Ishikawa (cell line): Measurements from ENCODE around the gene S100G.

Experiments used
- CEBPB ChIP-seq: IDR thresholded peaks from 2 replicates; pipeline ENCODE4 v1.6.1; 2012
- CREB1 ChIP-seq: IDR thresholded peaks from 2 replicates; pipeline ENCODE4 v1.6.1; 2012; ENCODE audit warnings: low read depth
- EGR1 ChIP-seq: IDR thresholded peaks from 2 replicates; pipeline ENCODE4 v1.6.1; 2012
- EP300 ChIP-seq: IDR thresholded peaks from 2 replicates; pipeline ENCODE4 v1.6.1; 2012; ENCODE audit warnings: borderline replicate concordance
- FOXM1 ChIP-seq: IDR thresholded peaks from 2 replicates; pipeline ENCODE4 v1.6.1; 2012; ENCODE audit warnings: low read depth, borderline replicate concordance
- NFIC ChIP-seq: IDR thresholded peaks from 2 replicates; pipeline ENCODE4 v1.6.1; 2012
- RAD21 ChIP-seq: IDR thresholded peaks from 2 replicates; pipeline ENCODE4 v1.6.1; 2012; ENCODE audit warnings: low read depth
- REST ChIP-seq: IDR thresholded peaks from 2 replicates; pipeline ENCODE4 v1.6.1; 2012; ENCODE audit warnings: low read depth, mild to moderate bottlenecking
- TAF1 ChIP-seq: IDR thresholded peaks from 2 replicates; pipeline ENCODE4 v1.6.1; 2012; ENCODE audit warnings: low read depth, mild to moderate bottlenecking
- TCF12 ChIP-seq: IDR thresholded peaks from 2 replicates; pipeline ENCODE4 v1.6.1; 2012; ENCODE audit warnings: low read depth
- TEAD4 ChIP-seq: IDR thresholded peaks from 2 replicates; pipeline ENCODE4 v1.6.1; 2012
- USF1 ChIP-seq: IDR thresholded peaks from 2 replicates; pipeline ENCODE4 v1.6.1; 2012
- YY1 ChIP-seq: IDR thresholded peaks from 2 replicates; pipeline ENCODE4 v1.6.1; 2012; ENCODE audit warnings: low read depth
- ZBTB7A ChIP-seq: IDR thresholded peaks from 2 replicates; pipeline ENCODE4 v1.6.1; 2012; ENCODE audit warnings: low read depth
- TF ChIP-seq, protein P1 (sequence below): IDR thresholded peaks from 2 replicates; pipeline ENCODE4 v1.6.1; 2012

Gene S100G

GRCh38 chrX:16628946-16629595 is 20.9 kb upstream of the S100G start:
- TF ChIP-seq EGR1, result no peak
- TF ChIP-seq FOXM1, result no peak
- no peak for TF ChIP-seq REST
- TF ChIP-seq CREB1, result no peak
- TF ChIP-seq RAD21, result no peak
- TF ChIP-seq TCF12, result no peak

DNA sequence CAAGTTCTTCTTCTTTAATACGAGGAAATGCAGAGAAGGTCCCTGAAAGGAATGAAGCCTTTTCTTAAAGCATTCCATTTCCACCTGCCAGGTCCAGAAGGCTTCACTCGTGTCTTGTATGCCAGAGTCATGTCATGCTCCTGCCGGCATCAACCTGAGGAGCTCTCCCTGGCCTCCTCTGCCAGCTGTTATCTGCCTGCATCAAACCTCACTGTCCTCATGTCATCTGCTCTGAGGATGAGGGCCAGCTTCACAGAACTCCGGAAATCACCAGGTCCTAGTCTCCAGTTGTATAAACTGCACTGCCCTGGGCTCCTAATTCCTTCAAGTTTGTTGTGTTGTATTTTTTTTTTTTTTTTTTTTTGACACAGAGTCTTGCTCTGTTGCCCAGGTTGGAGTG is 20.0 kb upstream of the S100G start:
- TF ChIP-seq NFIC, result no peak
- TF ChIP-seq, protein P1, sequence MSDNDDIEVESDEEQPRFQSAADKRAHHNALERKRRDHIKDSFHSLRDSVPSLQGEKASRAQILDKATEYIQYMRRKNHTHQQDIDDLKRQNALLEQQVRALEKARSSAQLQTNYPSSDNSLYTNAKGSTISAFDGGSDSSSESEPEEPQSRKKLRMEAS, result no peak
- no peak for TF ChIP-seq REST
- TF ChIP-seq YY1, result no peak
- TF ChIP-seq RAD21, result no peak
- no peak for TF ChIP-seq TCF12
- no peak for TF ChIP-seq EGR1
- TF ChIP-seq CEBPB, result no peak
- no peak for TF ChIP-seq TAF1
- TF ChIP-seq CREB1, result no peak
- no peak for TF ChIP-seq ZBTB7A
- TF ChIP-seq EP300, result no peak
- no peak for TF ChIP-seq FOXM1
- no peak for TF ChIP-seq USF1
- TF ChIP-seq TEAD4, result no peak

- no peak for TF ChIP-seq EP300
- no peak for TF ChIP-seq NFIC
- no peak for TF ChIP-seq EGR1
- no peak for TF ChIP-seq REST
- TF ChIP-seq TAF1, result no peak
- no peak for TF ChIP-seq TEAD4
- TF ChIP-seq CREB1, result no peak
- TF ChIP-seq, protein P1, result no peak
- TF ChIP-seq USF1, result no peak
- TF ChIP-seq TCF12, result no peak
- no peak for TF ChIP-seq FOXM1
- TF ChIP-seq ZBTB7A, result no peak
- TF ChIP-seq YY1, result no peak
- no peak for TF ChIP-seq CEBPB
- TF ChIP-seq RAD21, result no peak
These were observed 16.2 kb upstream of the S100G start for GRCh38 chrX:16633754-16634153.

- TF ChIP-seq USF1 (no peak), NFIC (no peak), TAF1 (no peak), YY1 (no peak), TEAD4 (no peak), ZBTB7A (no peak), FOXM1 (no peak), EP300 (no peak), REST (no peak), EGR1 (no peak), CEBPB (no peak), RAD21 (no peak), TCF12 (no peak), CREB1 (no peak)
- TF ChIP-seq, protein P1, result no peak
These were observed 14.9 kb upstream of the S100G start for GRCh38 chrX:16635040-16635439.
